ENCODE measurements around the gene KLHL21.

DNA sequence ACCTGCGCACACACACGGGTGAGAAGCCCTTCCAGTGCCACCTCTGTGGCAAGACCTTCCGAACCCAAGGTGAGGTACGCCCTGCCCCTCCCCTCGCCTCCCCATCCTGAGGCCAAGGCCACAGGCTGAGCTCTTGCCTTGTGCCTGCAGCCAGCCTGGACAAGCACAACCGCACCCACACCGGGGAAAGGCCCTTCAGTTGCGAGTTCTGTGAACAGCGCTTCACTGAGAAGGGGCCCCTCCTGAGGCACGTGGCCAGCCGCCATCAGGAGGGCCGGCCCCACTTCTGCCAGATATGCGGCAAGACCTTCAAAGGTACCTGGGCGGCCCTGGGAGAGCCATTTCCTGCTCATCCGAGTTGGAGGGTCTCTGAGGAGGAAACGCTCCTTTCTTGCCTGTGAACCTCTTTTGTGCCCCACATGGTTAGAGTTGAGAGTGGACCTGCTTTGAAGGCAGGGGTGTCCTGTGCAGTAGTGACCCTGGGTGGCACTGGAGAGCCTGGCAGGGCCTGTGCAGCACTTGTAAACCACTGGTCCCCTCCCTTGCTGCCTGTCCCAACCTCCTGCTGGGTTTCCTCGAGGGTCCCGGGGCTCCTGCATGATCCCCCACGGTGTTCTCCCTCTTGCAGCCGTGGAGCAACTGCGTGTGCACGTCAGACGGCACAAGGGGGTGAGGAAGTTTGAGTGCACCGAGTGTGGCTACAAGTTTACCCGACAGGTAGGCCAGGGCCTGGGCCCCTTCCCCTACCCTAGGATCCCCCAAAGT is 14.4 kb downstream of the KLHL21 start:
- TF ChIP-seq, protein P1, sequence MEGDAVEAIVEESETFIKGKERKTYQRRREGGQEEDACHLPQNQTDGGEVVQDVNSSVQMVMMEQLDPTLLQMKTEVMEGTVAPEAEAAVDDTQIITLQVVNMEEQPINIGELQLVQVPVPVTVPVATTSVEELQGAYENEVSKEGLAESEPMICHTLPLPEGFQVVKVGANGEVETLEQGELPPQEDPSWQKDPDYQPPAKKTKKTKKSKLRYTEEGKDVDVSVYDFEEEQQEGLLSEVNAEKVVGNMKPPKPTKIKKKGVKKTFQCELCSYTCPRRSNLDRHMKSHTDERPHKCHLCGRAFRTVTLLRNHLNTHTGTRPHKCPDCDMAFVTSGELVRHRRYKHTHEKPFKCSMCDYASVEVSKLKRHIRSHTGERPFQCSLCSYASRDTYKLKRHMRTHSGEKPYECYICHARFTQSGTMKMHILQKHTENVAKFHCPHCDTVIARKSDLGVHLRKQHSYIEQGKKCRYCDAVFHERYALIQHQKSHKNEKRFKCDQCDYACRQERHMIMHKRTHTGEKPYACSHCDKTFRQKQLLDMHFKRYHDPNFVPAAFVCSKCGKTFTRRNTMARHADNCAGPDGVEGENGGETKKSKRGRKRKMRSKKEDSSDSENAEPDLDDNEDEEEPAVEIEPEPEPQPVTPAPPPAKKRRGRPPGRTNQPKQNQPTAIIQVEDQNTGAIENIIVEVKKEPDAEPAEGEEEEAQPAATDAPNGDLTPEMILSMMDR (IDR thresholded peaks at IDR 0.05), result no peak
- TF ChIP-seq, protein P2, sequence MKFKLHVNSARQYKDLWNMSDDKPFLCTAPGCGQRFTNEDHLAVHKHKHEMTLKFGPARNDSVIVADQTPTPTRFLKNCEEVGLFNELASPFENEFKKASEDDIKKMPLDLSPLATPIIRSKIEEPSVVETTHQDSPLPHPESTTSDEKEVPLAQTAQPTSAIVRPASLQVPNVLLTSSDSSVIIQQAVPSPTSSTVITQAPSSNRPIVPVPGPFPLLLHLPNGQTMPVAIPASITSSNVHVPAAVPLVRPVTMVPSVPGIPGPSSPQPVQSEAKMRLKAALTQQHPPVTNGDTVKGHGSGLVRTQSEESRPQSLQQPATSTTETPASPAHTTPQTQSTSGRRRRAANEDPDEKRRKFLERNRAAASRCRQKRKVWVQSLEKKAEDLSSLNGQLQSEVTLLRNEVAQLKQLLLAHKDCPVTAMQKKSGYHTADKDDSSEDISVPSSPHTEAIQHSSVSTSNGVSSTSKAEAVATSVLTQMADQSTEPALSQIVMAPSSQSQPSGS (CRISPR knock-in tag; IDR thresholded peaks at IDR 0.05; ENCODE audit: borderline replicate concordance, low read depth), result no peak
- TF ChIP-seq ZNF121 (CRISPR knock-in tag; IDR thresholded peaks at IDR 0.05) (no peak), MXD4 (CRISPR knock-in tag; IDR thresholded peaks at IDR 0.05; ENCODE audit: borderline replicate concordance) (no peak), SMAD3 (CRISPR knock-in tag; IDR thresholded peaks at IDR 0.05; ENCODE audit: borderline replicate concordance) (no peak), SP1 (CRISPR knock-in tag; conservative IDR thresholded peaks at IDR 0.05) (no peak)
- TF ChIP-seq, protein P3, sequence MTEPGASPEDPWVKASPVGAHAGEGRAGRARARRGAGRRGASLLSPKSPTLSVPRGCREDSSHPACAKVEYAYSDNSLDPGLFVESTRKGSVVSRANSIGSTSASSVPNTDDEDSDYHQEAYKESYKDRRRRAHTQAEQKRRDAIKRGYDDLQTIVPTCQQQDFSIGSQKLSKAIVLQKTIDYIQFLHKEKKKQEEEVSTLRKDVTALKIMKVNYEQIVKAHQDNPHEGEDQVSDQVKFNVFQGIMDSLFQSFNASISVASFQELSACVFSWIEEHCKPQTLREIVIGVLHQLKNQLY (CRISPR knock-in tag; IDR thresholded peaks at IDR 0.05), result no peak
- TF ChIP-seq, protein P4, sequence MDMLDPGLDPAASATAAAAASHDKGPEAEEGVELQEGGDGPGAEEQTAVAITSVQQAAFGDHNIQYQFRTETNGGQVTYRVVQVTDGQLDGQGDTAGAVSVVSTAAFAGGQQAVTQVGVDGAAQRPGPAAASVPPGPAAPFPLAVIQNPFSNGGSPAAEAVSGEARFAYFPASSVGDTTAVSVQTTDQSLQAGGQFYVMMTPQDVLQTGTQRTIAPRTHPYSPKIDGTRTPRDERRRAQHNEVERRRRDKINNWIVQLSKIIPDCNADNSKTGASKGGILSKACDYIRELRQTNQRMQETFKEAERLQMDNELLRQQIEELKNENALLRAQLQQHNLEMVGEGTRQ (CRISPR knock-in tag; IDR thresholded peaks at IDR 0.05), result no peak
- TF ChIP-seq, protein P5, sequence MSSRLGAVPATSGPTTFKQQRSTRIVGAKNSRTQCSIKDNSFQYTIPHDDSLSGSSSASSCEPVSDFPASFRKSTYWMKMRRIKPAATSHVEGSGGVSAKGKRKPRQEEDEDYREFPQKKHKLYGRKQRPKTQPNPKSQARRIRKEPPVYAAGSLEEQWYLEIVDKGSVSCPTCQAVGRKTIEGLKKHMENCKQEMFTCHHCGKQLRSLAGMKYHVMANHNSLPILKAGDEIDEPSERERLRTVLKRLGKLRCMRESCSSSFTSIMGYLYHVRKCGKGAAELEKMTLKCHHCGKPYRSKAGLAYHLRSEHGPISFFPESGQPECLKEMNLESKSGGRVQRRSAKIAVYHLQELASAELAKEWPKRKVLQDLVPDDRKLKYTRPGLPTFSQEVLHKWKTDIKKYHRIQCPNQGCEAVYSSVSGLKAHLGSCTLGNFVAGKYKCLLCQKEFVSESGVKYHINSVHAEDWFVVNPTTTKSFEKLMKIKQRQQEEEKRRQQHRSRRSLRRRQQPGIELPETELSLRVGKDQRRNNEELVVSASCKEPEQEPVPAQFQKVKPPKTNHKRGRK (CRISPR knock-in tag; IDR thresholded peaks at IDR 0.05; ENCODE audit: borderline replicate concordance), result no peak
- TF ChIP-seq, protein P6, sequence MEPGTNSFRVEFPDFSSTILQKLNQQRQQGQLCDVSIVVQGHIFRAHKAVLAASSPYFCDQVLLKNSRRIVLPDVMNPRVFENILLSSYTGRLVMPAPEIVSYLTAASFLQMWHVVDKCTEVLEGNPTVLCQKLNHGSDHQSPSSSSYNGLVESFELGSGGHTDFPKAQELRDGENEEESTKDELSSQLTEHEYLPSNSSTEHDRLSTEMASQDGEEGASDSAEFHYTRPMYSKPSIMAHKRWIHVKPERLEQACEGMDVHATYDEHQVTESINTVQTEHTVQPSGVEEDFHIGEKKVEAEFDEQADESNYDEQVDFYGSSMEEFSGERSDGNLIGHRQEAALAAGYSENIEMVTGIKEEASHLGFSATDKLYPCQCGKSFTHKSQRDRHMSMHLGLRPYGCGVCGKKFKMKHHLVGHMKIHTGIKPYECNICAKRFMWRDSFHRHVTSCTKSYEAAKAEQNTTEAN (CRISPR knock-in tag; IDR thresholded peaks at IDR 0.05), result no peak
- TF ChIP-seq, protein P7, sequence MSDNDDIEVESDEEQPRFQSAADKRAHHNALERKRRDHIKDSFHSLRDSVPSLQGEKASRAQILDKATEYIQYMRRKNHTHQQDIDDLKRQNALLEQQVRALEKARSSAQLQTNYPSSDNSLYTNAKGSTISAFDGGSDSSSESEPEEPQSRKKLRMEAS (CRISPR knock-in tag; IDR thresholded peaks at IDR 0.05), result no peak

Measured in WTC11 (cell line).